Karpas-422 (cell line): ENCODE measurements around the gene TRABD2B. TPM values are rescaled to one million over a fixed set of nuclear protein-coding genes. Genes with fewer than 3 reads are reported as not detected.

Experiments
- DNase-seq: peaks from one replicate; pipeline ENCODE4 v3.0.0-alpha.2; 2015
- H2AFZ ChIP-seq: fragments of 200-600 bp; sonication (generic); 2 replicates; pipeline ENCODE4 v1.6.1; 2014; ENCODE audit warnings: antibody characterized with exemption, low read length, mixed read lengths
- H3K27ac ChIP-seq: fragments of 200-600 bp; sonication (generic); 2 replicates; pipeline ENCODE4 v1.5.1; 2014; ENCODE audit warnings: mild to moderate bottlenecking, low read length, moderate library complexity
- H3K27me3 ChIP-seq: fragments of 200-600 bp; sonication (generic); 2 replicates; pipeline ENCODE4 v1.6.1; 2014; ENCODE audit warnings: low read length, mixed read lengths
- H3K36me3 ChIP-seq: fragments of 200-600 bp; sonication (generic); 2 replicates; pipeline ENCODE4 v1.6.1; 2014; ENCODE audit warnings: low read length, mixed read lengths; ENCODE audit not compliant: insufficient read depth
- H3K4me1 ChIP-seq: fragments of 200-600 bp; sonication (generic); 2 replicates; pipeline ENCODE4 v1.6.1; 2014; ENCODE audit warnings: mild to moderate bottlenecking, low read length, mixed read lengths
- H3K4me2 ChIP-seq: fragments of 200-600 bp; sonication (generic); 2 replicates; pipeline ENCODE4 v1.6.1; 2014; ENCODE audit warnings: low read length, low read depth, mild to moderate bottlenecking; ENCODE audit not compliant: poor library complexity, severe bottlenecking
- H3K4me3 ChIP-seq: fragments of 200-600 bp; sonication (generic); 2 replicates; pipeline ENCODE4 v1.5.1; 2014; ENCODE audit warnings: mild to moderate bottlenecking, antibody characterized with exemption, low read length, mixed read lengths
- H3K79me2 ChIP-seq: fragments of 200-600 bp; sonication (generic); 2 replicates; pipeline ENCODE4 v1.6.1; 2014; ENCODE audit warnings: mild to moderate bottlenecking, low read length, mixed read lengths
- H3K9ac ChIP-seq: fragments of 200-600 bp; sonication (generic); 2 replicates; pipeline ENCODE4 v1.6.0; 2014; ENCODE audit warnings: low read length
- H3K9me2 ChIP-seq: fragments of 200-600 bp; sonication (generic), shearing (Covaris generic); replicated peaks from 2 replicates; pipeline ENCODE4 v1.6.0; 2014; ENCODE audit warnings: mild to moderate bottlenecking, low read length, moderate library complexity; ENCODE audit not compliant: insufficient read depth
- H3K9me3 ChIP-seq: fragments of 300-700, 200-600 bp; sonication (generic); 2 replicates; pipeline ENCODE4 v1.6.1; 2014; ENCODE audit warnings: low read length, mixed read lengths
- H4K20me1 ChIP-seq: fragments of 200-600 bp; sonication (generic); 2 replicates; pipeline ENCODE4 v1.6.1; 2014; ENCODE audit warnings: mild to moderate bottlenecking, antibody characterized with exemption, low read length, low read depth; ENCODE audit not compliant: insufficient read depth
- total RNA-seq: library from RNA; depleted of rRNA; stranded (reverse); fragments of >200 nt; shearing (Covaris generic); gene quantifications from 2 replicates; pipeline ENCODE4 v1.2.3, GENCODE V29; 2014; ENCODE audit warnings: low replicate concordance

TRABD2B gene
- total RNA-seq, 1 experiment from 2014 or later: not detected

DNA sequence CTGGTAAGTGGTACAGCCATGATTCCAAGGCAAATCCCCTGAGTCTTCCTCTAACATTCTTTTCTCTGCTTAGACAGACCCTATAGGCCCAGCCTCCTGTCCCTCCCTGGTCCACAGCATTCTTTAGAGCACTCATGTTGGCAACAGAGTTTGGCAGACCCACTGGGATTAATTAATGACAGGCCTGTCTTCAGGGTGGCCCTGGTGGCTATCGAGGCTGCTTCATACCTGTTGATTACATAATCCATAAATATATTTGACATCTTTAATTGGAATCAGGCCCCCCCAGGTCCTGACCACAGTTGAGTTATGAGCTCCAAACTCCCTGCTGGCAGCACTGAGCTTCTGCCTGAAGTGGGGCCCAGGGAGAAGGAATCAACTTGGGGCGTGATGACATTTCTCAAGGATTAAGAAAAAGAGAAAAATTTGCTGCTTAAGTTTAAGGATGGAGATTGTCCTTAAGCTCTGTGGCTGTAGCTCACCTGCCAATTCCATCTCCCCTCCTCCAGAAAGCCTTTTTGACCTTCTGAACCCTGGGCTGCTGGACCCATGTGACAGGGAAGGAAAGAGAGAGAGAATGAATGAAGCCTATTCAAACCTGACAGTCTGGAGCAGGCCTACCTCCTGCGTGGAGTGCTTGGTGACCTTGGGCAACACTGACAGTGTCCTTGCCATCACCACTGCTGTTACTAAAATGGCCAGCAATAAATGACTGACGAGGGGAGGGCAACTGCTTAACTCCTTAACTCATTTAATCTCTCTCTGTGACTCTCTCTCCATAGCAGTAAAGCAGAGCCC, 156.6 kb downstream of the TRABD2B start:
- H3K9ac ChIP-seq: no peak overlapping the region
- H3K4me2 ChIP-seq: no peak overlapping the region
- no peak for DNase-seq
- no peaks in the 10 kb centered on the region for H3K79me2 ChIP-seq
- peaks cover 2% of the 10 kb centered on the region for H3K9me3 ChIP-seq
- no peaks in the 10 kb centered on the region for H3K9me2 ChIP-seq
- no peak overlapping the region for H2AFZ ChIP-seq
- H3K27me3 ChIP-seq: no peaks in the 10 kb centered on the region
- H3K4me1 ChIP-seq: peaks cover under 1% of the 10 kb centered on the region; the same call in 1 of the 2 replicates
- H4K20me1 ChIP-seq: no peaks in the 10 kb centered on the region
- no peaks in the 10 kb centered on the region for H3K36me3 ChIP-seq
- H3K4me3 ChIP-seq: no peak overlapping the region
- no peak overlapping the region for H3K27ac ChIP-seq

- no peaks in the 10 kb centered on the region for H3K79me2 ChIP-seq
- H3K36me3 ChIP-seq: no peaks in the 10 kb centered on the region
- no peaks in the 10 kb centered on the region for H3K4me1 ChIP-seq
- no peaks in the 10 kb centered on the region for H4K20me1 ChIP-seq
- H3K27ac ChIP-seq: no peak overlapping the region
- no peaks in the 10 kb centered on the region for H3K9me2 ChIP-seq
- H3K4me2 ChIP-seq: no peak overlapping the region
- no peak overlapping the region for H3K4me3 ChIP-seq
- no peak overlapping the region for H3K9ac ChIP-seq
- no peak overlapping the region for H2AFZ ChIP-seq
- no peak for DNase-seq
- H3K9me3 ChIP-seq: peaks cover 6% of the 10 kb centered on the region
- peaks cover 3% of the 10 kb centered on the region; the same call in 1 of the 2 replicates for H3K27me3 ChIP-seq
Measured at GRCh38 chr1:47839433-47839760, 157.8 kb downstream of the TRABD2B start.

DNA sequence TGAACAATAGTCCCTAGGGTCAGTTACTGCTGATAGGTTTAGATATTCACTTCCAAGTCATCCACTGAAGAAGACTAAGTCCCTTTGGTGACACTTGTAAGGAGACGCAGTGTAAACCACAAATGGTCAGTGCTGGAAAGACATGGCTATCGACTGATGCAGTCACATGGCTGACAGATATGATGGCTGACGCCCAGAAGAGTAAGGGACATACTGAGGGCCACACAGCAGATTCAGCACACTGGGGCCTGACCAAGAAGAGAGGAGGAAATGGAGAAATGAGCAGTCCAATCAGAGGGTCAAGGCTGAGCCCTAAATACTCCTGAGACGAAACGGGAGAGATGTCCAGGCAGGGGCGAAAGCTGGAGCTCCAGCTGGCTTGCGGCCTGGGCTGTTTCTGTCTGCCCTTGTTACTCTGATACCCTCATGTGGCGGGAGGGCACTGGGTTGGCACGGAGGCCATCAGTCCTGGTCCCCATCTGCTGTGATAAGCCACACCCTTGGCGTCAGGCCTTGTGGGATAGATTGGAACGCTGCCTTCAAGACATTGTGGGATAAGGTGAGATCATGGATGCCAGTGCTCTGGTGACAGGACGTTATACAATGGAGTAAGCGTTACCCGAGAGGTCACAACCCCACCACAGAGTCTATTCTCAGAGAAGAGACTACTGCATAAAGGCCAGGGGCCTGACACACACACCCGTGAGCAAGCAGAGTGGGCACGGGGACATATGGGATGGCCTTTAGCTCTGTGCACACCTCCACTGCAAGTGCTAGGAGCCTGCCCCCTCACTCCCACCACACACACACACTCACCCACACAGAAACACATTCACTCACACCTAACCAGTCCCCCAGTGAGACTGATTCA, 158.4 kb downstream of the TRABD2B start:
- no peaks in the 10 kb centered on the region for H3K79me2 ChIP-seq
- no peak overlapping the region for H3K27ac ChIP-seq
- no peaks in the 10 kb centered on the region for H3K4me1 ChIP-seq
- DNase-seq: no peak
- H2AFZ ChIP-seq: no peak overlapping the region
- peaks cover 6% of the 10 kb centered on the region for H3K9me3 ChIP-seq
- no peak overlapping the region for H3K9ac ChIP-seq
- peaks cover 3% of the 10 kb centered on the region; the same call in 1 of the 2 replicates for H3K27me3 ChIP-seq
- H4K20me1 ChIP-seq: no peaks in the 10 kb centered on the region
- no peak overlapping the region for H3K4me2 ChIP-seq
- no peaks in the 10 kb centered on the region for H3K9me2 ChIP-seq
- H3K4me3 ChIP-seq: no peak overlapping the region
- no peaks in the 10 kb centered on the region for H3K36me3 ChIP-seq

DNA sequence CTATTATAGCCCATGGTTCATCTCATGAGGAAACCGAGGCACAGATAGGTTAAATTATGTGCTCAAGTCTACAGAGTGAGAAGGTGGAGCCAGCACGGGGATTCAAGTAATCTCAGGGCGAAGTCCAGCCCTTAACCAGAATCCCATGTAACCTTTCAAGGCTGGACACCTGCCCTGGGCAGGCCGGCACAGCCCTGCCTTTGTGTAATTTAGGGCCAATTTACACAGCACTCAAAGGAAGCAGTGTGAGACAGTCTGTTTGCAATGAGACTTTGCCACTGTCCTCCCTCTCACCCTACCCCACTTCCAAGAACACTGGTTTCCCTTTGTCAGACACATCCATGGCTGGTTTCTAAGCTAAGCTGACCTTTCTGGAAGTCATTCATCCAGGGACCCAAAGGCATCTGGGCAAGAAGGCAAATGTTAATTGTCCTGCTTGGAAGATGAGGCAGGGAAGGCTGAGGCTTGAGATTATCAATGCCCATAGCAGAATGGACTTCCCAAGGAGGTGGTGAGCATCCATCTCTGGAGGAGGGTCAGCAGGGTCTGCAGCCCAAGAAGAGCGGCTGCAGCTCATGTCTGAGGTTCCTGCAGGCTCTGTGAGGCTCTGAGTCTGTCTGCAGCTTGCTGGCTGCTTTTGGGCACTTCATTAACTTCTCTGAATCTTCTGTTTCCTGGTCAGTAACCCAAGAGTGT, 159.2 kb downstream of the TRABD2B start:
- Histone ChIP-seq H3K4me1 (no peaks in the 10 kb centered on the region), H4K20me1 (no peaks in the 10 kb centered on the region), H3K4me2 (no peak overlapping the region), H3K9me3 (peaks cover 6% of the 10 kb centered on the region), H2AFZ (no peak overlapping the region), H3K36me3 (no peaks in the 10 kb centered on the region), H3K79me2 (no peaks in the 10 kb centered on the region), H3K27ac (no peak overlapping the region), H3K9me2 (no peaks in the 10 kb centered on the region), H3K4me3 (no peak overlapping the region), H3K27me3 (peaks cover 3% of the 10 kb centered on the region; the same call in 1 of the 2 replicates), H3K9ac (no peak overlapping the region)
- DNase-seq: no peak

DNA sequence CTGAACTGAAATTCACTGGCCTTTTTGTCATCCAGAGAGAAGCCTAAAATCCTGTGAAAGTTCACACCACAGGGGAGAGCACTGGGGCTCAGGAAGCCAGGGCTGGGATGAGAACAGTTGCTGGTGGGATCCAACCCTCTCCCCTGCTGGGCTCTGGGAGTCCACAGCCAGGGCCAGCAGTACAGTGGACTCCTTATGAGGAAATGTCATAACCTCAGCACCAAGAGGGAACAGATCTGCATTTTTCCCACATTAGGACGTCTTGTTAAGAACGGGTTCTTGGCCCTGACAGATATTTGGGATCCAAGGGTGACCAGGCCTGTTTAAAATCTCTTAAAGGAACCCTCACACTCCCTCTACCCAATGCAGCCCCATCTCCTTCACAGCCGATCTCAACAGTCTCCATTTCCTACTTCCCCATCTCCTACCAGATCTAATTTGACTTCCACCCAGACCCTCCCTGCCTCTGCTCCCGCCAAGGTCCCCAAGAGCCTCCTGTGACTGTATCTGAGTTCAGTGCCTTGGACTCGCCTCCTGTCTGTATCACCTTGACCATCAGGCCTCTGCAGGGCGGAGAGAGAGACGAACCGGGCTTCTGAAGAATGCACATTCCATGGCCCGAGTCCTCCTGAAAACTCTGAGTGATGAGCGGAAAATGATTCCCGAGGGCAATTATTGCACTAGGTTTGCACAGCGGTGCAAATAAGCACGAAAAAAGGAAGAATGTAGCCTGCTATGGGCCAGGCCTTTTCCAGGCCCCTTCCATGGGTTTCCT, 159.9 kb downstream of the TRABD2B start:
- H3K9me2 ChIP-seq: no peaks in the 10 kb centered on the region
- H3K36me3 ChIP-seq: no peaks in the 10 kb centered on the region
- H3K4me1 ChIP-seq: no peaks in the 10 kb centered on the region
- no peak for DNase-seq
- peaks cover 3% of the 10 kb centered on the region; the same call in 1 of the 2 replicates for H3K27me3 ChIP-seq
- peaks cover 6% of the 10 kb centered on the region for H3K9me3 ChIP-seq
- H3K4me2 ChIP-seq: no peak overlapping the region
- no peak overlapping the region for H3K4me3 ChIP-seq
- H3K27ac ChIP-seq: no peak overlapping the region
- no peaks in the 10 kb centered on the region for H4K20me1 ChIP-seq
- H3K9ac ChIP-seq: no peak overlapping the region
- no peak overlapping the region for H2AFZ ChIP-seq
- H3K79me2 ChIP-seq: no peaks in the 10 kb centered on the region

DNA sequence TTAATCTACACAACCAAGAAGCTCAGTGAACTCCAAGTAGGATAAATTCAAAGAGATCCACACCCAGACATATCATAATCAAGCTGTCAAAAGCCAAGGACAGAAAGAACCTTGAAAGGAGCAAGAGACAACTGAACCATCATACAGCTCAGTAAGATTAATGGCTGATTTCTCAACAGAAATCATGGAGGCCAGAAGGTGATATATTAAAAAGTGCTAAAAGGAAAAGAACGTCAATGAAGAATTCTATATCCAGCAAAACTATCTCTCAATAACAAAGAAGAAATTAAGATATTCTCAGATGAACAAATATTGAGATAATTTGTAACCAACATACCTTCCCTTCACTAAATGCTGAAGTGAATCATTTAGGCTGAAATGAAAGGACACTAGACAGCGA, 161.8 kb downstream of the TRABD2B start:
- H3K36me3 ChIP-seq: no peaks in the 10 kb centered on the region
- no peak overlapping the region for H3K4me2 ChIP-seq
- H4K20me1 ChIP-seq: no peaks in the 10 kb centered on the region
- no peak for DNase-seq
- peaks cover 6% of the 10 kb centered on the region for H3K9me3 ChIP-seq
- H3K27me3 ChIP-seq: peaks cover 3% of the 10 kb centered on the region; the same call in 1 of the 2 replicates
- H3K9ac ChIP-seq: no peak overlapping the region
- H3K27ac ChIP-seq: no peak overlapping the region
- no peaks in the 10 kb centered on the region for H3K79me2 ChIP-seq
- H2AFZ ChIP-seq: no peak overlapping the region
- H3K4me1 ChIP-seq: no peaks in the 10 kb centered on the region
- no peaks in the 10 kb centered on the region for H3K9me2 ChIP-seq
- no peak overlapping the region for H3K4me3 ChIP-seq

DNA sequence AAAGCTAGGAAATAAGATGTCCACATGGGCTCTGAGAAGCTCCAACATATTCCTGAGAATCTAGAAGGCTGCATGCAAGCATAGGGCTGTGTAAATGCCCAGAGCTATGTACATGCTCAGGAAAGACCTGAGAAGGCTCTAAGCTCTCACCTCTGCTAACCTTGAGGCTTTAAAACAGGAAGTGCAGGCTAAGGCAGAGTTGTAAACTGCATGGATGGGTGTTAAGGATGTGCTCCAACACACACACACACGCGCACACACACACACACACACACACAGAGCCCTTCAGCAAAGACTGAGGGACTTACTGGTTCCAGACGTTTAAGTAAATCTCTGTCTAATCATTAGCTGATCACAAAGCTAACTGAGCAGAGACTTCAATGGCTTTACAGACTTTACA, 162.9 kb downstream of the TRABD2B start:
- Histone ChIP-seq H3K4me1 (no peaks in the 10 kb centered on the region), H4K20me1 (no peaks in the 10 kb centered on the region), H3K27ac (no peak overlapping the region), H3K27me3 (peaks cover 3% of the 10 kb centered on the region; the same call in 1 of the 2 replicates), H3K79me2 (no peaks in the 10 kb centered on the region), H3K9ac (no peak overlapping the region), H3K9me3 (peaks cover 6% of the 10 kb centered on the region), H3K36me3 (no peaks in the 10 kb centered on the region), H2AFZ (no peak overlapping the region), H3K9me2 (no peaks in the 10 kb centered on the region), H3K4me3 (no peak overlapping the region), H3K4me2 (no peak overlapping the region)
- no peak for DNase-seq
